Loucy (cell line): Measurements from ENCODE around the gene GRID1.

Experiments
- H2AFZ ChIP-seq: fragments of 200-600 bp; sonication (generic); 2 replicates; pipeline ENCODE4 v1.6.0; 2016; ENCODE audit warnings: antibody characterized with exemption, mild to moderate bottlenecking, low read length, moderate library complexity
- H3F3A ChIP-seq: fragments of 200-600 bp; 2 replicates; pipeline ENCODE4 v1.6.0; 2016; ENCODE audit warnings: antibody characterized with exemption, low read depth, mild to moderate bottlenecking
- H3K27me3 ChIP-seq: fragments of 200-600 bp; sonication (generic); 2 replicates; pipeline ENCODE4 v1.6.1; 2014; ENCODE audit warnings: low read length, mild to moderate bottlenecking; ENCODE audit not compliant: insufficient read depth, poor library complexity, severe bottlenecking
- H3K36me3 ChIP-seq: fragments of 200-600 bp; sonication (generic); 2 replicates; pipeline ENCODE4 v1.6.1; 2016; ENCODE audit warnings: low read length; ENCODE audit not compliant: insufficient read depth
- H3K4me1 ChIP-seq: fragments of 200-600 bp; sonication (generic); 2 replicates; pipeline ENCODE4 v1.5.1; 2014; ENCODE audit warnings: low read length, mild to moderate bottlenecking; ENCODE audit not compliant: insufficient read depth, poor library complexity, severe bottlenecking
- H3K4me2 ChIP-seq: fragments of 200-600 bp; sonication (generic); 2 replicates; pipeline ENCODE4 v1.6.0; 2014; ENCODE audit warnings: antibody characterized with exemption, low read length, low read depth, mild to moderate bottlenecking; ENCODE audit not compliant: poor library complexity, severe bottlenecking
- H3K4me3 ChIP-seq: fragments of 200-600 bp; sonication (generic); 2 replicates; pipeline ENCODE4 v1.5.1; 2014; ENCODE audit warnings: low read length, mild to moderate bottlenecking, mixed read lengths; ENCODE audit not compliant: poor library complexity, severe bottlenecking
- H3K79me2 ChIP-seq: fragments of 200-600 bp; sonication (generic); 2 replicates; pipeline ENCODE4 v1.6.1; 2014; ENCODE audit warnings: low read length; ENCODE audit not compliant: insufficient read depth
- H3K9ac ChIP-seq: fragments of 200-600 bp; sonication (generic); 2 replicates; pipeline ENCODE4 v1.6.0; 2014; ENCODE audit warnings: mild to moderate bottlenecking, low read depth, low read length, moderate library complexity; ENCODE audit not compliant: poor library complexity, severe bottlenecking
- H3K9me2 ChIP-seq: fragments of 200-600 bp; sonication (generic); replicated peaks from 2 replicates; pipeline ENCODE4 v1.6.1; 2016; ENCODE audit warnings: low read depth, low read length, mixed read lengths
- H3K9me3 ChIP-seq: fragments of 200-600 bp; sonication (generic); 2 replicates; pipeline ENCODE4 v1.6.1; 2014; ENCODE audit warnings: mild to moderate bottlenecking, antibody characterized with exemption, low read length, low read depth; ENCODE audit not compliant: insufficient read depth
- H4K20me1 ChIP-seq: fragments of 200-600 bp; sonication (generic); 2 replicates; pipeline ENCODE4 v1.6.0; 2014; ENCODE audit warnings: antibody characterized with exemption, low read length, mild to moderate bottlenecking; ENCODE audit not compliant: insufficient read depth, poor library complexity, severe bottlenecking
- EZH2phosphoT487 ChIP-seq: fragments of 200-600 bp; IDR thresholded peaks from 2 replicates; pipeline ENCODE4 v1.6.1; 2018; ENCODE audit warnings: antibody characterized with exemption, mild to moderate bottlenecking, moderate library complexity, borderline replicate concordance
- TF ChIP-seq, protein P1 (sequence below): fragments of 200-600 bp; sonication (generic); conservative IDR thresholded peaks from 2 replicates; pipeline ENCODE4 v1.5.1; 2014; ENCODE audit warnings: mild to moderate bottlenecking, antibody characterized with exemption, low read length

Gene GRID1

DNA sequence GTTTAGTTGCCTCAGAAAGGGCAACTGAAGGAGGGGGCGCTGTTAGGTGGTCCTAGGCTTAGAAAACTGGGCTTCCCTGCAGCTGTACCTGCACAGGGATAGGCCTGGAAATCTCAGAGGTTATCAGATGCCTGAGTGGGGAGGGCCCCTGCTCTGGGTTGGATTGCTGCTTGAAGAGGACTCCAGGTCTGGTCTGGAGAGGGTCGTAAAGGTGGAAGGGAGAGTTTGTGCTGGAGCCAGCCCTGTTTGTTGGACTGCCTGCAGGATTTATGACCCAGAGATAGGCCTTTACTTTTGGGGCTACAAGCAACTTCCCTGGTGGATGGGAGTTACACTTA lies 765.9 kb downstream of the GRID1 start:
- Histone ChIP-seq H3K36me3 (no peaks in the 10 kb centered on the region), H3K9me3 (no peaks in the 10 kb centered on the region), H3K9me2 (no peaks in the 10 kb centered on the region), H3K27me3 (no peaks in the 10 kb centered on the region), H3K9ac (no peak overlapping the region), H3F3A (no peaks in the 10 kb centered on the region), H3K4me1 (no peaks in the 10 kb centered on the region), H4K20me1 (no peaks in the 10 kb centered on the region), H3K4me2 (no peak overlapping the region), H2AFZ (no peak overlapping the region), H3K4me3 (no peak overlapping the region), H3K79me2 (no peaks in the 10 kb centered on the region)
- TF ChIP-seq, protein P1, sequence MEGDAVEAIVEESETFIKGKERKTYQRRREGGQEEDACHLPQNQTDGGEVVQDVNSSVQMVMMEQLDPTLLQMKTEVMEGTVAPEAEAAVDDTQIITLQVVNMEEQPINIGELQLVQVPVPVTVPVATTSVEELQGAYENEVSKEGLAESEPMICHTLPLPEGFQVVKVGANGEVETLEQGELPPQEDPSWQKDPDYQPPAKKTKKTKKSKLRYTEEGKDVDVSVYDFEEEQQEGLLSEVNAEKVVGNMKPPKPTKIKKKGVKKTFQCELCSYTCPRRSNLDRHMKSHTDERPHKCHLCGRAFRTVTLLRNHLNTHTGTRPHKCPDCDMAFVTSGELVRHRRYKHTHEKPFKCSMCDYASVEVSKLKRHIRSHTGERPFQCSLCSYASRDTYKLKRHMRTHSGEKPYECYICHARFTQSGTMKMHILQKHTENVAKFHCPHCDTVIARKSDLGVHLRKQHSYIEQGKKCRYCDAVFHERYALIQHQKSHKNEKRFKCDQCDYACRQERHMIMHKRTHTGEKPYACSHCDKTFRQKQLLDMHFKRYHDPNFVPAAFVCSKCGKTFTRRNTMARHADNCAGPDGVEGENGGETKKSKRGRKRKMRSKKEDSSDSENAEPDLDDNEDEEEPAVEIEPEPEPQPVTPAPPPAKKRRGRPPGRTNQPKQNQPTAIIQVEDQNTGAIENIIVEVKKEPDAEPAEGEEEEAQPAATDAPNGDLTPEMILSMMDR, result no peak
- TF ChIP-seq EZH2phosphoT487, result no peak

DNA sequence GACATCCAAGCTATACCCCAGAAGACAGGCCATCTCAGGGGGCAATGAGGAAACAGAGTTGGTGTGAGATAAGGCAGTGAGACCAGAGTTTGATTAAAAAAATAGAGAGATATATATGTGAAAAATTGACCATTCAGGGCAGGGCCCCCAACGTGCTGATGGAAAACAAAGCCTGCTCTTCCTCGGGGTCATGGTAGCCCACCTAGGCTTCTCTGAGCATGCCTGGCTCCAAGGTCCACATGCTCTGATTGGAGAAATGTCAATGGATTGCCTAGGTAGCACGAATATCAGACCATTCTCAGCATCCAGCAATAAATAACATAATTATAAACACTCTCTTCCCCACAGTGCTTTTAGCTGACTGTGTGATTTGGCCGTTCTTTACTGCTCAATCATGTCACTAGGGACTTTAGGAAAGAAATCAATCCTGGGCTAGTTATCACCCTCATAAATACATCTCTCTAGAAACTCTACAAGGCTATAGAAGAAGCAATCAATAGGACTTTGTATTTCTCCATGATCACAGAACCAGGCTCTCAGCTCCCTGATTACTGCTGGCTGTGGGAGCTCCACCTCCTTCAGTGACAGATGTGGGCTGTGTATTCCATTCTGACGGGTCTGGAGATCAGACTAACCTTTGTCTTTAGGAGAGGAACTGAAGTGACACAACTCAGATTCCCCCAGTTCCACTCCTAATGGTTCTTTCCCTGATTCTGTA lies 766.4 kb downstream of the GRID1 start:
- Histone ChIP-seq H3K9me3 (no peaks in the 10 kb centered on the region), H3K9ac (no peak overlapping the region), H3F3A (no peaks in the 10 kb centered on the region), H3K79me2 (no peaks in the 10 kb centered on the region), H3K9me2 (no peaks in the 10 kb centered on the region), H3K36me3 (no peaks in the 10 kb centered on the region), H3K27me3 (no peaks in the 10 kb centered on the region), H4K20me1 (no peaks in the 10 kb centered on the region), H3K4me1 (no peaks in the 10 kb centered on the region), H3K4me2 (no peak overlapping the region), H3K4me3 (no peak overlapping the region), H2AFZ (no peak overlapping the region)
- TF ChIP-seq EZH2phosphoT487, result no peak
- TF ChIP-seq, protein P1, result no peak

DNA sequence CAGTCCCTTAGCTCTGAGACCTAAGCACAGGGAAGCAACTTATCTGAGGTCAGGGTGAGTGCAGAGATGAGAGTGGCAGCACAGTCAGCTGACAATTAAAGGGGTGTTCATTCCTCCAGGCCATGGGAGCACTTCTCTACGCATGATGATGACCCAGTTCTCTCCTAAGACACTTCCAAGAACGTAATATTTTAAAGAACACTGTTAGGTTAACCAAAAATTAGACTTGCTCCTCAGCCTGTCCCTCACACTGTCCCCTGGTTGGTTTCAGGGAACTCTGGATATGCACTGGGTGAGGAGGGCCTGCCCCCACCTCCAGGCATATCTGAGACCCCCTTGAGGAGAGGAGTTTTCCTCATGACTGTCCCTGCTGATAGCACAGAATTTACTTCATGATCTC lies 767.5 kb downstream of the GRID1 start:
- Histone ChIP-seq H4K20me1 (no peaks in the 10 kb centered on the region), H3K36me3 (no peaks in the 10 kb centered on the region), H3K4me1 (no peaks in the 10 kb centered on the region), H3K9me3 (no peaks in the 10 kb centered on the region), H3K79me2 (no peaks in the 10 kb centered on the region), H3K9me2 (no peaks in the 10 kb centered on the region), H3K4me2 (no peak overlapping the region), H3K27me3 (no peaks in the 10 kb centered on the region), H2AFZ (no peak overlapping the region), H3K9ac (no peak overlapping the region), H3K4me3 (no peak overlapping the region), H3F3A (no peaks in the 10 kb centered on the region)
- TF ChIP-seq, protein P1, result no peak
- no peak for TF ChIP-seq EZH2phosphoT487
